ENCODE results near the gene KLK13. TPM values are rescaled to one million over a fixed set of nuclear protein-coding genes. Genes with fewer than 3 reads are reported as not detected.

KLK13 gene
- polyA plus RNA-seq, 1 experiment = not detected

GRCh38 chr19:51014242-51014641, 50.6 kb downstream of the KLK13 start:
- DNase-seq (ENCODE audit: low read depth, low spot score) = no peak

GRCh38 chr19:51012661-51013190, 52.2 kb downstream of the KLK13 start:
- peaks cover 4% of the 10 kb centered on the region; the same call in 1 of the 2 replicates for H3K9me3 ChIP-seq (ENCODE audit: control insufficient read depth, insufficient read depth, low read length)
- peaks cover 11% of the 10 kb centered on the region for H3K27me3 ChIP-seq (ENCODE audit: control insufficient read depth, insufficient read depth, low read length)
- no peak for DNase-seq (ENCODE audit: low read depth, low spot score)
- no peak overlapping the region for H3K27ac ChIP-seq (ENCODE audit: low read depth, low read length)
- CTCF ChIA-PET = no interaction called here
- no peak overlapping the region for H3K4me3 ChIP-seq (ENCODE audit: low read depth, low read length)
- POLR2A ChIA-PET = interaction anchor here (0.6 kb wide), 1 partner anchor 26 kb away, joined by 4 read pairs; no protein-coding TSS in a partner anchor
- TF ChIP-seq CTCF (IDR thresholded peaks at IDR 0.05; ENCODE audit: low read depth, low read length) = no peak

More at GRCh38 chr19:51014242-51014641, 50.6 kb downstream of the KLK13 start:
- Histone ChIP-seq H3K4me3 (ENCODE audit: low read depth, low read length) (no peak overlapping the region), H3K27me3 (ENCODE audit: control insufficient read depth, insufficient read depth, low read length) (peaks cover 18% of the 10 kb centered on the region), H3K27ac (ENCODE audit: low read depth, low read length) (no peak overlapping the region), H3K9me3 (ENCODE audit: control insufficient read depth, insufficient read depth, low read length) (peaks cover 4% of the 10 kb centered on the region; the same call in 1 of the 2 replicates)
- ChIA-PET CTCF (no interaction called here), POLR2A (no interaction called here)
- no peak for TF ChIP-seq CTCF (IDR thresholded peaks at IDR 0.05; ENCODE audit: low read depth, low read length)

- no peak for TF ChIP-seq CTCF (IDR thresholded peaks at IDR 0.05; ENCODE audit: low read depth, low read length)
- Histone ChIP-seq H3K9me3 (ENCODE audit: control insufficient read depth, insufficient read depth, low read length) (no peaks in the 10 kb centered on the region; the same call in 1 of the 2 replicates), H3K27me3 (ENCODE audit: control insufficient read depth, insufficient read depth, low read length) (no peaks in the 10 kb centered on the region), H3K4me3 (ENCODE audit: low read depth, low read length) (no peak overlapping the region), H3K27ac (ENCODE audit: low read depth, low read length) (no peak overlapping the region)
- CTCF ChIA-PET = interaction anchor here (1.6 kb wide), 1 partner anchor 11 kb away, joined by 6 read pairs; no protein-coding TSS in a partner anchor
- POLR2A ChIA-PET = no interaction called here
- DNase-seq (ENCODE audit: low read depth, low spot score) = no peak
Observed at GRCh38 chr19:51010066-51010795, 54.7 kb downstream of the KLK13 start.

- Histone ChIP-seq H3K27me3 (ENCODE audit: control insufficient read depth, insufficient read depth, low read length) (no peaks in the 10 kb centered on the region), H3K4me3 (ENCODE audit: low read depth, low read length) (no peak overlapping the region), H3K27ac (ENCODE audit: low read depth, low read length) (no peak overlapping the region), H3K9me3 (ENCODE audit: control insufficient read depth, insufficient read depth, low read length) (no peaks in the 10 kb centered on the region; the same call in 1 of the 2 replicates)
- ChIA-PET POLR2A (no interaction called here), CTCF (no interaction called here)
- no peak for TF ChIP-seq CTCF (IDR thresholded peaks at IDR 0.05; ENCODE audit: low read depth, low read length)
- no peak for DNase-seq (ENCODE audit: low read depth, low spot score)
Observed at GRCh38 chr19:51009061-51009891, 55.6 kb downstream of the KLK13 start.
